ENCODE measurements around the gene WDFY1. TPM values are rescaled to one million over a fixed set of nuclear protein-coding genes. Genes with fewer than 3 reads are reported as not detected.

WDFY1 gene
- total RNA-seq, 1 donor from 2014 or later, result 45.5 TPM

DNA sequence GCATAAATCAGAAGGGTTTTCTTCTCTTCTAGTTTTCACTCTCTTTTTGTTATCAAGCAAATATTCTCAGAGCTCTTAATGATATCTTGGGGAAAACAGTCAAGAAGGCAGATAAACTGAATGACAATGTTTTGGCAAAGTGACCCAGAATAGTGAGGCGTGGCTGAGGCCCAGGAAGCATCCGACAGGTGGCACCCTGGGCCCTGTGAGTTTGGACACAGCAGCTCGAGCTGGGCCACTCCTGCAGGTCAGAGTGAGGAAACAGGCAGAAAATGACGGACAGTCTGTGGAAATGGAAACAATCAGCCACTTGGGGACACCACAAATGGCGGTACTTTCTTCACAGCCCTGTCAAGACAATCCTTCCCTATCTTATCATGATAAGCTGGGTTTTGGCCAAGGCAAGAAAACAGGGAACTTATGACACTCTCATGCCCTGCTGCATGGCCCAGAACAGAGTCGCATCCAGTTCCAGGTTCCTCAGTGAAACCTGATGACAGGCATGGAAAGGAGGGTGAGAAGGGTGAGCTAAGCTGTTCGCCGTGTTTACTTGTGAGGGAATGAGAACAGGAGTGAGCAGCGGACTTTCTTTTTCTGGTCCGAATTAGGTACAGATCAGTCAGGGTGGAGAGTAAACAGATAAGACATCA is 44.2 kb upstream of the WDFY1 start:
- no peak overlapping the region for H3K4me3 ChIP-seq
- H3K27ac ChIP-seq, result no peak overlapping the region
- intact Hi-C loops (cut with DNase I), result no loop called here
- H3K27me3 ChIP-seq (ENCODE audit: low read depth), result no peaks in the 10 kb centered on the region
- H3K9me3 ChIP-seq, result no peaks in the 10 kb centered on the region
- no peak for DNase-seq
- no peaks in the 10 kb centered on the region for H3K4me1 ChIP-seq
- no peaks in the 10 kb centered on the region for H3K36me3 ChIP-seq
- TF ChIP-seq CTCF (IDR thresholded peaks at IDR 0.05), result no peak
- ATAC-seq, result peak; percentile 46 to 75

DNA sequence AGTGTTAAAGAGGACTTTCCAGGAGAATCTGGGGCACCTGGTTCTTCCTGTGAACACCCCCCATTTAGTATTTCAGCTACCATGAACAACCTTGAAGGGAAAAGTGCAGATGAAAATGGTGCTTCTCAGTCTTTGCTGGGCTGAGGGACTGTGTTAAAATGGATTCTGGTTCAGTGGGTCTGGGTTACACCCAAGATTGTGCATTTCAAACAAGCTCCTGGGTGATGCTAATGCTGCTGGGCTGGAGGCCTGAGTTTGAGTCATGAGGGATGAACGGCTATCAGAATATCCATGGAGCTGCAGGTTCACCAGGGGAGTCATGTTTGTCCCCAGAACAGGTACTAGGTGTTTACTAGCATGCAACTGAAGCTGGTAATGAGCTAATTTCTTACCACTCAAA is 36.1 kb upstream of the WDFY1 start:
- Histone ChIP-seq H3K27ac (no peak overlapping the region), H3K27me3 (ENCODE audit: low read depth) (no peaks in the 10 kb centered on the region), H3K9me3 (no peaks in the 10 kb centered on the region), H3K4me1 (no peaks in the 10 kb centered on the region), H3K4me3 (no peak overlapping the region), H3K36me3 (no peaks in the 10 kb centered on the region)
- TF ChIP-seq CTCF (IDR thresholded peaks at IDR 0.05), result no peak
- ATAC-seq, result no peak
- DNase-seq, result no peak
- intact Hi-C loops (cut with DNase I), result no loop called here

DNA sequence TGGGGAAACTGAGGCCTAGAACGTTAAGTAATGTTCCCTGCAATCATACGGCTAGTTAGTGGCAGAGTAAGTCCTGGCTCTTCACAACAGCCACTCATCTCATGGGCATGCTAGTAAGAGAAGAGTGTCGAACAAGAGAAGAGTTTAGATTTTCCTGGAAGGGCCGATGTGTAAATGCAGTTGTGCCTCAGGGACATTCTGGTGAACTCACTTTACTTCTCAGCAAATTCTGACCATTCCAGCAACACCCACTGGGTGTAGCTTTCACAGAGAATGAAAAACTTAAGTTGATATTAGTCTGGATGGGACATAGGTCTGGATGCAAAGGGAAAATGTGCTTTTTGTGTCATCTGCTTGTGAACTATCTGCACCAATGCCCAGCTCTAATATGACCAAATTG is 35.7 kb upstream of the WDFY1 start:
- H3K4me3 ChIP-seq, result no peak overlapping the region
- H3K9me3 ChIP-seq, result no peaks in the 10 kb centered on the region
- H3K27ac ChIP-seq, result no peak overlapping the region
- DNase-seq (no peak), ATAC-seq (no peak)
- TF ChIP-seq CTCF (IDR thresholded peaks at IDR 0.05), result no peak
- no peaks in the 10 kb centered on the region for H3K36me3 ChIP-seq
- intact Hi-C loops (cut with DNase I), result no loop called here
- H3K27me3 ChIP-seq (ENCODE audit: low read depth), result no peaks in the 10 kb centered on the region
- H3K4me1 ChIP-seq, result no peaks in the 10 kb centered on the region

DNA sequence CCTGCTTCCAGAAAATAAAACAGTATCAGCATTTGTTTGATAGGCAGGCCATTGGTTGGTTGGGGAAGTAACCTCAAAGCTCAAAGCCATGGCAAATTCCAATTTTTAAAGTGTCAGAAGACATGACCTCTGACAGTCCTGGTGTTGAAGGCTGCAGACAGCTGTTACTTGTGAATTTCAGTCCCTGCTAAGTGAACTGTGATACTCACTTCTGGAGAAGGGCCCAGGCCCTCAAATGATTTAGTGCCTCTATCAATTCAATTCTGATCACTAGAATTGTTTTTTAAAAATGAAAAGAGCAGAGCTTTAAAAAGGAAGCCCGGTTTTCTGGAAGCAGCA is 35.2 kb upstream of the WDFY1 start:
- no peak for TF ChIP-seq CTCF (IDR thresholded peaks at IDR 0.05)
- intact Hi-C loops (cut with DNase I), result no loop called here

DNA sequence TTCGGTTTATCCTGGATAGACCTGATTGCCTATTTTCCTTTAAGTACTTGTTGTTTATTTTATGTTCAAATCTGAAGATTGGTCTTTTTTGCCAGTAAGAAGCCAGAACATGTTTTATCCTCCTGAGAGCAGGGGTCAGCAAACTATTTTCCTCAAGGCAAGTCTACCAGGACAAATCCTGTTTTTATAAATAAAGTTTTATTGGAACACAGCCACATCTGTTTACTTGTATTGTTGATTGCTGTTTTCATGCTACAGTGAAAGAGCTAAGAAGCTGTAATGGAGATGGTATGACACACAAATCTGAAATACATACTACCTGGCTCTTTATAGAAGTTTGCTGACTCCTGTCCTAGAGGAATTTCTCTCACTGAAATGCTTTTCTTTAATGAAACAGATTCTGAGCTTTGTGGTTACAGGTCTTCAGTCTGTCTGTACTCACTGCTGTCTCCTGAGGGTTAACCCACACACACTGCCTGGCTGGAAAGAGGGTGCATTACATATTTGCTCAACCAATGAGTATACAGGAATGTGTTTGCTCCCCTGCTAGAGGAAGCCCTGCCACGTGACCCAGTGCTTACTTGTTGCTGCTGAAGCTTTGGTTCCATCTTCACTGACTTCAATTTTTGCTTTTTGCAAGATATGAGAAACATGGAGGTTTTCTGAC is 34.7 kb upstream of the WDFY1 start:
- Histone ChIP-seq H3K27me3 (ENCODE audit: low read depth) (no peaks in the 10 kb centered on the region), H3K4me3 (no peak overlapping the region), H3K9me3 (no peaks in the 10 kb centered on the region), H3K36me3 (no peaks in the 10 kb centered on the region), H3K27ac (no peak overlapping the region), H3K4me1 (no peaks in the 10 kb centered on the region)
- DNase-seq (no peak), ATAC-seq (no peak)
- intact Hi-C loops (cut with DNase I), result no loop called here
- TF ChIP-seq CTCF (IDR thresholded peaks at IDR 0.05), result no peak

More for the DNA sequence above, 35.2 kb upstream of the WDFY1 start:
- H3K36me3 ChIP-seq, result no peaks in the 10 kb centered on the region
- DNase-seq (no peak), ATAC-seq (no peak)
- H3K4me1 ChIP-seq, result no peaks in the 10 kb centered on the region
- H3K27me3 ChIP-seq (ENCODE audit: low read depth), result no peaks in the 10 kb centered on the region
- no peaks in the 10 kb centered on the region for H3K9me3 ChIP-seq
- no peak overlapping the region for H3K27ac ChIP-seq
- H3K4me3 ChIP-seq, result no peak overlapping the region
